CD4-positive, alpha-beta T cell treated with Interleukin-1 beta for 1 hour (primary cell): ENCODE measurements around the gene PNPT1.
"Not testable (repeated sequence)": the region's sequence is repeated elsewhere in the genome, so short reads cannot be mapped to it uniquely, and the experiment has no call there.

Experiments
- DNase-seq, 2 donors: peaks; one replicate each; pipeline ENCODE4 v3.0.0-alpha.2; 2020 to 2022

The PNPT1 gene

DNA sequence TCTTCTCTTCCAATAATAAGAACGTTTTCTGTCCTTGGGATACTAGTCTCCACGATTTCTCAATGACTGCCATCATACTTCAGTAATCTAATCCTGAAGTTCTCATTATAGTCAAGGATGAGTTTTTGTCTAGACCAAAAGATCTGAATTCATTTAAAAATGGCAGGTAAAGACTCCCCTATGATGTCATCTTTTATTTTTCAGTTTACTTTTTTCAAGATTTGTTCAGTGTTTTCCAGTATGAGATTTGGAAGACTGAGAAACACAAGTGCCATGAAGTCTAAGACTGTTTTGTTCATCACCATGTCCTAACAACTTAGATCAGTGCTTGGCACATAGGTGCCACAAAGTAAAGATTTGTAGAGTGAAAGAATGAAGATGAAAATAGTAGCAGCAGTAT, 40.4 kb downstream of the PNPT1 start:
- no peak for DNase-seq

DNA sequence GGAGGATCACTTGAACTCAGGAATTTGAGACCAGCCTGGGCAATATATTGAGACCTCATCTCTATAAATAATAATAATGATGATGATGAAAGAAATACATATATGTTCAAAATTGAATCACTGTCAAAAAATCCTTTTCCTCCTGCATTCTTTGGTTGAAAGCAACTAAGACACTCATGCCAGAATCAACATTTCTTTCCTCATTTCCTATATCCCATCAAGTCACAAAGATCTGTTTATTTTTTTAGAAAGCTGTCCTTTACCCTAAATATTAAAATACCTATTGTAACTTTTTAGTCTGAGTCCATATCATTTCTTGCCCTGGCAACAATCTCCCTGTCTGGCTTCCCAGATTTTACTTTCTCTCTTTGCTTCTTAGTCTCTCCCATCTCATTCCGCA, 44.4 kb downstream of the PNPT1 start:
- no peak for DNase-seq

DNA sequence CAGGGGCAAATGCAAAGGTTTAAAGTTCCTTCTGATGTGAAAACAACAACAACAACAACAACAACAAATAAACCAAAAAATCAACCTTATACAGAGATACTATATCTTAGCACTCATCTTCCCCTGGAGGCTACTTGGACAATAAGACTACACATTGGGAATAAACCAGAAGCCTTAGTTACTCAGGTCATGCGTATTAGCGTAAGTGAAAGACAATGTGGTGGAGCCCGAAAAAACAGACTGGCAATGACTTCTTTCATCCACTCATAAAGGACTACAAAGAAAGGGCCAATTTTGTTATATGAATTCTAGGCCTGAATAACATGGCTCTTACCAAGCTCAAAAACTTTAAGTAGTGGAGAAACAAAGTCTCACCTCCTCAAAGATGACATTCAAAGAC, 56.8 kb downstream of the PNPT1 start:
- no peak for DNase-seq

DNA sequence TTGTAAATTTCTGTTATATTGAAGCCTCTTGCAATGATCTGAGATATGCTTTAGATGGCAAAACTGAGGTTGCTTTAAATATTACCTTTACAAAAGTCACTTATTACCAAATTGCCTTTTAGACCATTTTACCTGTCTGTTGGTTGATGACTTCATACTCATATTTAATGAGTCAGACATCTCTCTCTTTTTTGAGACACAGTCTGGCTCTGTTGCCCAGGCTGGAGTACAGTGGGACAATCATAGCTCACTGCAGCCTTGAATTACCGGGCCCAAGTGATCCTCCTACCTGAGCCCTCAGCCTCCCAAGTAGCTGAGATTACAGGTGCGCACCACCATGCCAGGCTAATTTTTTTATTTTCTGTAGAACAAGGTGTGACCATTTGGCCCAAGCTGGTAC, 64.7 kb downstream of the PNPT1 start:
- no peak for DNase-seq

DNA sequence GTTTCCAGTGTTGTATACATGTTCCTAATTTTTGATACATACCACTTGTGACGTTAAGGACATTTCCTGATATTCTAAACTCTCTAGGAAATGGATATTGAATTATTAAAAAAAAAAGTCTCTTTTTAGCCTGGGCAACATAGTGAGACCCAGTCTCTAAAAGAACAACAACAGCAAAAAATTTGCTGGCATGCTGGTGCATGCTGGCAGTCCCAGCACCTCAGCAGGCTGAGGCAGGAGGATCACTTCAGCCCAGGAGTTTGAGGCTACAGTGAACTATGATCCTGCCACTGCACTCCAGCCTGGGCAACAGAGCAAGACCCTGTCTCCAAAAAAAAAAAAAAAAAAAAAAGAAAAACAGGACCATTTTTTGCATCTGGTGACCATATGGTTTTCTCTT, 65.7 kb downstream of the PNPT1 start:
- DNase-seq, result no peak

DNA sequence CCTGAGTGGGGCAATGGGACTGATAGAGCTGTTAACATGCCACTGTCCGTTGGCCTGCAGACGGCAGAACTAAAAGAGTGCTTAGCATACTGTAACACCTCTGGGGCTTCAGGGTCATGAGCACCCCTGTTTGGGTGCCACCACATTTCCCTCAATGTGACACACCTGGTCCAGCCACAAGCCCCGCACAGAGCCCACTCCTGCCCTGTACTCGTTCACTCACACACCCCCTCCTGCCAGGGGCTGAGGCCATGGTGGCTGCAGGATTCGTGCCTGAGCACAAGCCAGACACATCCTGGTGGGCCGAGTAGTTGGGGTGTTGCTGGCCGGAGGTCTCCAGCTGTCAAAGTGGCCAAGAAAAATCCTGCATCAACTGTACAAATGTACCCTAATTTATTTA, 71.8 kb downstream of the PNPT1 start:
- DNase-seq, result no peak

DNA sequence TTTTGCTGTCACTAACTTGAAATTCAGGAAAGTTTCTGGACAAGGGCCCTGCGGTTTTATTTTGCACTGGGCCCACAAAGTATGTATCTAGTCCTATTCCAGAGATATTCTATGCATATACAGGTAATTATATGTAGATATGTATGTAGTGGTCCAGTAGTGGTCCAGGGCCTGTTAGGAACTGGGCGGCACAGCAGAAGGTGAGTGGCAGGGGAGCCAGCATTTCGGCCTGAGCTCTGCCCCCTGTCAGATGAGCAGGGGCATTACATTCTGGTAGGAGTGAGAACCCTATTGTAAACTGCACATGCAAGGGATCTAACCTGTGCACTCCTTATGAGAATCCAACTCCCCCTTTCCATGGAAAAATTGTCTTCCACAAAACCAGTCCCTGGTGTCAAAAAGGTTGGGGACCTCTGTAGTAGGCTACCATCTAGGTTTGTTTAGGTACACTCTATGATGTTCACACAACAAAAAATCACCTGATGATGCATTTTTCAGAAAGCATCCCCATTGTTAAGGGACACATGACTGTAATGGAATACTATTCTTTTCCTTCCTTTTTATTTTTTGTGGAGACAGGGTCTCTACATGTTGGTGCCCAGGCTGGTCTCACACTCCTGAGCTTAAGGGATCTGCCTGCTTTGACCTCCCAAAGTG, 73.4 kb downstream of the PNPT1 start:
- peak in 1 of 2 donors; percentile 30 for DNase-seq

DNA sequence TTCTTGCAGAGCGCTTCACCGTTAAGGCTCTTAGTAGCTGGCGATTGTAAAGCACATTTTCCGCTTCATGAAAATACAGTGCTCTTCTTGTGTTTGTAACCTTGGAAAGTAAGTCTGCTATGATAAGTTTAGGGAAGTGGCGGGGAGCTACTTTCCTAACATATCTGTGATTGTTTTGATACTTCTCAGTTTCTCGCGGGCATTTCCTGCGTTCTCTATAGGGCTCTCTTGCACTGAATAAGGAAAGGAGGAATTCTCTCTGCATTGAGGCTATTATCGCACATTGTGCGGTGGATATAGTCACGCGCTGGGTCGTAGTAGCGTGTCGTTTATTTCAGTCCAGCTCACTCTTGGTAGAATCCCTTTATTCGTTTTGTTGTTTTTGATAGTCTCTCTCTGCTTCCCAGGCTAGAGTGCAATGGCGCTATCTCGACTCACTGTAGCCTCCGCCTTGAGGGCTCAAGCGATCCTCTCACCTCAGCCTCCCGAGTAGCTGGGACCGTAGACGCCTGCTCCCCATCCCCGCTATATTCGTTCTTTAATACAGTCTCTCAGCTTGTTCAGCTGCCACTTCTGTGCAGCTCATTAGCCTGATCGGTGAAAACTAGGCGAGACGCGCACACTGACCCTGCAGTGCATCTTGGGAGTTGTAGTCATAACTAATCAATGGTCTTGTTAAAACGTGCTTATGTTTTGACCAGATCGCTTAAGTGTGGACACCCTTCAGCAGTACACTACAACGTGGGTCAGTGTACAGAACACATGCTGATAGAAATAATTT, 75.2 kb downstream of the PNPT1 start:
- DNase-seq, result peak; percentile 61 to 71

DNA sequence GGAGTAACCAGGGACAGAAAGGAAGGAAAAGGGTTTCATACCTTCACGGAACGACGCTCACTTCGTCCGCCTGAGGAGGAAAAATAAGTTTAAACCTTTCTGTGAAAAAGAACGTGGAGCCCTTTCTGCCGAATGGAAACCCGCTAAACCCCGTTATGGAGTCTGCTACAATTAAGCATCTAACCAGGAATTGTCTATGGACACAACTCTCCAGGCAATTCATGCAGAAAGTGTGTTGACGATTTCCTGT, 75.7 kb downstream of the PNPT1 start:
- no peak for DNase-seq

DNA sequence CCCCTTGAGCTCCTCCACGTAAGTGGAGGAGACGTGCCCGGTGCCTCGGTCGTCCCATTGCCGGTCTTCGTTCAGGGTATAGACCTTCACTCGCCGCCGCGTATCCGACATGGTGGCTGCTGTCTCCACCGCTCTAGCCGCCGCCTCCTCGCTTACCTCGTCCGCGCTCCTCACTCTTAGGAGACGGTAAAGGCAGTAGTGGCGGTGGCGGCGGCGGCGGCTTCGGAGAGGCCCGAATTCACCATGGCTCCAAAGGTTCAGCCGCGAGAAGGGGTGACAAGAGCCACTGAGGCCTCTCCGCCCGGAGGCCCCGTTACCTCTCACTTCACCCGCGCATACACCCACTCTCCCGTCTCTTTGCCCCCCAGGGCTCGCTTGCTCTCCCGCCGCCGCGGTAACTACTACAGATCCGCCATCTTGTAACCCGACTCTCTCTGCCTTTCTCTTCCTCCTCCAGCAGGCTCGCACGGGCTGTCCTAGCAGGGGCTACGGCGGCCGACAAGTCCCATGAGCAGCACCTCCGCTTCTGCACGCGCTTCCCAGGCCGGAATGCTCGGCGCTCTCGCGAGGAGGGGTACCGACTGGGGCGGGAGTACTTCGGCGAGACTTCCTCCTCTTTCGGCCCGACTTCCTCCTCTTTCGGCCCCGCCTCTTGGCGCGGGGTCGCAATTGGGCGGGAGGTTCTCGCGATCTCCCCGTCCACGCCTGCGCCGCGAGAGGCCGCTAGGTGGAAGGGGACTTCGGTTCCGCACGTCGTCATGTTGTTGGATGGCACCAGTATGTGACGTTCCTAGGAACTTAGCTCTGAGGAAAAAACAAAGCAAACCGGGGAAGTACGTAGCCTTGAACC, 76.2 kb downstream of the PNPT1 start, which contains the start of gene PPP4R3B:
PPP4R3B (minus strand) TSS at position 448 of the 850 bp plus-strand sequence; CDS start at position 111, 337 bp downstream.
- peak; percentile 99 to 100 for DNase-seq

DNA sequence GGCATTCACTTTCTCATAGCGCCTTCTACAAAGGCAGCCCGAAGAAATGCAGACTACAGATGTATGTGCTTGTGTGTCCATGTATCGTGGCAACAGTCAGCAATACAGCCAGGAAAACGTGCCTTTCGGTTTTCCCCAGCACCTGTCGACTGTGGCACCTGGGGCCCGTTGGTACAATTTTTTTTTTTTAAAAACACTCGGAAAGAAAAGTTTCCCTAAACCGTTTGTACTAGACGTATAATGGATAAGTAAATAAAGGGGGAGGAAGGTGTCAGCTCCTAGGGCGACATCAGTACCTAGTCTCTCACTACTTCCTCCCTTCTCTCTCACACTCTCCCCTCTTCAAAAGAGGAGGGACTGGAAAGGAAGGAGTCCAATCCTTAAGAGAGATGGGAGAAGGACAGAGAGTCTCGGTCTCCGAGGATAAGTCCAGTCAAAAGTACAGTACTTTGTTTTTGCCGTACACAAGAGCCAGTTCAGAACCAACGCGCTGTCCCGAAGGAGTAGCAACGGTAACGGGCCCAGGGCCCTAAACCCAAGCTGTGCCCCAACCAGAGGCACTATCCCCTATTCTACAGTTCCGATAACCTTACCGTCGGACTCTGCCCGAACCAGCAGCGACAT, 77.0 kb downstream of the PNPT1 start:
- DNase-seq, result peak; percentile 65 to 77

DNA sequence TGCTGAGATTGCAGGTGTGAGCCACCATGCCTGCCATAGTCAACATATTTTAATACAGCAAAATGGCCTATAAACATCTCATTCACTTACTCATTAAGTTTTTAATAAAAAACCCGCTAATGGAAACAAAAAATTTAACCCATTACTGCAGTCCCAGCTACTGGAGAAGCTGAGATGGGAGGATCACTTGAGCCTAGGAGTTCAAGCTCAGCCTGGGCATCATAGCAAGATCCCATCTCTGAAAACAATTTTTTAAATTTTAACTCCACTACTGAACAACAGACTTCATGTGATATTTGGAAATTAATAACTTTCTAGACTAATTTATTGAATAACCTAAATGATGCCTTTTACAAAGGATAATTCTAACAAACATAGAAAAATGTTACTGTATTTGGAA, 81.6 kb downstream of the PNPT1 start:
- DNase-seq, result no peak

DNA sequence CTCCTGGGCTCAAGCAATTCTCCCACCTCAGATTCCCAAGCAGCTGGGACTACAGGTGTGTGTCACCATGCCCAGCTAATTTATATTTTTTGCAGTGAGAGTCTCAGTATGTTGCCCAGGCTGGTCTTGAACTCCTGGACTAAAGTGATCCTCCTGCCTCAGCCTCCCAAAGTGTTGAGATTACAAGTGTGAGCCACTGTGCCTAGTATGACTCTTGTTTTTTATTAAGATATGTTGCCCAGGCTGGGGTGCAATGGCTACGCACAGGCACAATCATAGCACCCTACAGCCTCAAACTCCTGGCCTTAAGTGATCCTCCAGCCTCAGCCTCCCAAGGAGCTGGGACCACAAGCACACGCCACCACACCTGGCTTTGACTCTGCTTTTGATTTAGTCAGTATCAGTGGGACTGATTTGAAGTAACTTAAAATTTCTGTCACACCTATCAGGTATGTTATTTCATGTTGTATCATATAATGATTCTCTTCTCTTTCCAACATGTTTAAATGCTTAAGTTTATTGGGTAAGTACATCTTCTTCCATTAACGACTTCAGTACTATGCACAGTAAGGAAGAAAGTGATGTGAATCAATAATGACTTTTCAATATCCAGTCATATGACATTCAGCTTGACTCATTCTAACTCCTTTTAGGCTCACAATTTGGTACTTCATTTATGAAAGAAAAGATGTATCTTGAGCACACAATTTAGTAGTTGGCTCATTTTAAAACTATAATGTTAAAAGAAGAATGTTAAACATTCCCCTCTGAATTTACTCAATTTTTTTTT, 82.5 kb downstream of the PNPT1 start:
- no peak for DNase-seq

DNA sequence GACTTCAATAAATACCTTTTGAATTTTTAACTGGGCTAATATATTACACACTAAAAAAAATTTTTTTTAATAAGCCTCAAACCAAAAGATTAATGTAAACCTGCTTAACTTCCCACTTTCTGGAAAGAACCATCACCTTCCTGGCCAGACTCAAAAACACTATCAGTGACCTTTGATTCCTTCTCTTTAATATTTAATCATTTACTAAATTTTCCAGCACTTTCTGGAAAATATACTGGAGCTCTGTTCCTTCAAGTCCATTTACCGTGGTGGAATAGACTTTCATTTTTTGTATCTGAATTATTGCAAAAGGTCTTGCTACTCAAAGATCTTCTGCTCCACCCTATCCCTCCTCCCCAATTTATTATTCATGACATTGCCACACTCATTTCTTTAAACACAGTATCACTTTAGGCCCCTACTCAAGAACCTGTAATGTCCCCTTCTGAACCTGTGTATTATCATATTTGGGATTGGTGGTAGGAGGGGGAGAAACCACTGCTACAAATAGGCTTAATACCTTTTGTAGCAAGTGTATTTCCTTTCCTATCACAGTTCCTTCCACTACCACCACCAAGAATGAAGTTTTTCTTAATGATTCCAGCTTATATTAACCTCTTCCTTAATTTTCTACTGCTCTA, 83.6 kb downstream of the PNPT1 start:
- DNase-seq, result no peak

DNA sequence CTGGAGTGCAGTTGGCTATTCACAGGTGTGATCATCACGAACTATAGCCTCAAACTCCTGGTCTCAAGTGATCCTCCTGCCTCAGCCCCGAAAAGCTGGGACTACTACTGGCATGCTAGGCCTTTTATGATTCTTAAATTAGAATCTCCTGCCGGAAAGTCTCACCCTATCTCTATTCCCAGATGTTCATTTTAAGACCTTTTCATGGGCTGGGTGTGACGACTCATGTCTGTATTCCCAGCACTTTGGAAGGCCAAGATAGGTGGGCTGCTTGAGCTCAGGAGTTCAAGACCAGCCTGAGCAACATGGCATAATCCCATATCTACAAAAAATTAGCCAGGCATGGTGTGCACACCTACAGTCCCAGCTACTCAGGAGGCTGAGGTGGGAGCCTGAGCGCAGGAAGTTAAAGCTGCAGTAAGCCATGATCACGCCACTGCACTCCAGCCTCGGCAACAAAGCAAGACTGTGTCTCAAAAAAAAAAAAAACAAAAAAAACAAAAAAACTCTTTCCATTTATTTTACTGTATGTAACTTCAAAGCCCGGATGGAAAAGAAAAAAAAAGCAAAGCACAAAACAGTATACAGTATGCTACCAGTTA, 84.3 kb downstream of the PNPT1 start:
- no peak for DNase-seq

DNA sequence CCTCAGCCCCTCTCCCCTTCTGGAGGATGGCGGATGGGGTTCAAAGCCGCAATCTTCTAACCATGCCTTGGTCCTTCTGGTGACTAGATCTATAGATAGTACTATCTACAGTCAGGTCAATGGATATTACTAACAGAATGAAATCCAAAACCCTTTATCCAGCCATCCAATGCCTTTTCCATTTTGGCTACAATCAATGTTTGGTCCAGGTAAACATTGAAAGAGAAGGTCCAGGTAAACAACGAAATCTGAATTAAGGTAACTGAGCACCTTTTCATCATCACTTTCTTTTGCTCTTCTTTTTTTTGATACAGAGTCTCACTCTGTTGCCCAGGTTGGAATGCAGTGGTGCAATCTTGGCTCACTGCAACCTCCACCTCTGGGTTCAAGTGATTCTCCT, 85.9 kb downstream of the PNPT1 start:
- no peak for DNase-seq

DNA sequence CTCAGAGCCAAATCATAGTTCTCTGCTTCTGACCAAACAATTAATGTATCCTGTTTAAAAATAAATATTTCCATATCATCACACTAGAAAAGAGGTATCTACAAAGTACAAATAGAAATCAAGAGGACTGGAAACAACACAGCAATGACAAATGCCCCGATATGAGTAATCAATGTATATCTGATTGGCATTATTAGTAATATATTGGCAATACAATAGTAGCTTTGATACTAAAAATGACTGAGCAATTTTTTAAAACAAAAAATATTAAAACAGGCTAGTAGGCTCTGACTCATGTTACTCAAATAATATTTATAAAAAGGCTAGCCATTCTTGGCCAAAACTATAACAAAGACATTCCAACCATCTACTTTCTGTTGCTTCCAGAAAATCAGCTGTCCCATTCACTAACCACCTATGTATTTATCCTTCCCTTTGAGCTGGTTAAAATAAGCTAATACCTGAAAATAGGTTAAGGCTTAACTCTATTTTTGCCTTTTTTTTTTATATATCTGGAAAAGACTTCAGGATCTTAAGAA, 89.5 kb downstream of the PNPT1 start:
- no peak for DNase-seq

DNA sequence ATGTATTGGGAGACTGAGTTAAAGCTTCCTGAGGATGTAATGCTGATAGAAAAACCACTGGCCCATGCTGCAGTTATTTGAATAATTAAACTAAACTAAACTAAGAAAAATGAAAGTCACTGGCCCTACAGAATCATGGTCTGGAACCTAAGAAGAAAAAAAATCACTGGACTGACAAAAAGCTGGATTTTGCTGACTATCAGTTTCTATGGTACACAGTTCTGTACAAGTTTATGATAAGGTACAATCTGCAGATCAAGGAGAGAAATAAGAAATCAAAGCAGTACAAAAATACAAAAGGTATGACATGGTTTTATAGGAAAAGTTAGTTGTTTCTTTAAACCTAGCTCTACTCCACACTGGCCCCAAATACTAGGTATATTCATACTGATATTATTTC, 91.8 kb downstream of the PNPT1 start:
- no peak for DNase-seq

DNA sequence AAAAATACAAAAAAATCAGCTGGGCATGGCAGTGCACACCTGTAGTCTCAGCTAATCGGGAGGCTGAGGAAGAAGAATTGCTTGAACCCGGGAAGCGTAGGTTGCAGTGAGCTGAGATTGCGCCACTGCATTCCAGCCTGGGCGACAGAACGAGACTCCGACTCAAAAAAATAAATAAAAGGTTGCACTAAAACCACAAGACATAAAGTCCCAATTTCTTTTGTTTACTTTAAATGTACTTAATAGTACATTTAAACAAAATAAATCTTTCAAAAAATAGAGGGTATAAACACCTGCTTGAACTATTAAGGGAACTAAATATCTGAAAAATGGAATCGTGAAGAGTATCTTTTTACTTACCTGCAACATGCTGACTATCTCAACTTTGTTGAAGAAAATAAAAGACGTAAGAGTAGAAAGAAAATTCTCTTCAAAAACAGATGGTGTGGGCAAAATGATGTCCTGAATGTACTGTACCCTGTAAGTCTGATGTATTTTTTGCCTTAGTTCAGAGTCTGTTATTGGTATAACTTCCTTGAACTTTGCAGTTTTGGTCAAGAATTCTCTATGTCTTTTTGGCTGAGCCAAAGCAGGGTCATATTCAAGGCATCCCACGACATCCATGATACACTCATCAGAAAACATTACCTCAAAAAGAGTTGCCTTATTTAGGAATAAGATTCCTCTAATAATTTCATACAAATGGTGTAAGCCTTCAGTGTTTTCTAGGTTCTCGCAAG, 95.4 kb downstream of the PNPT1 start:
- no peak for DNase-seq

DNA sequence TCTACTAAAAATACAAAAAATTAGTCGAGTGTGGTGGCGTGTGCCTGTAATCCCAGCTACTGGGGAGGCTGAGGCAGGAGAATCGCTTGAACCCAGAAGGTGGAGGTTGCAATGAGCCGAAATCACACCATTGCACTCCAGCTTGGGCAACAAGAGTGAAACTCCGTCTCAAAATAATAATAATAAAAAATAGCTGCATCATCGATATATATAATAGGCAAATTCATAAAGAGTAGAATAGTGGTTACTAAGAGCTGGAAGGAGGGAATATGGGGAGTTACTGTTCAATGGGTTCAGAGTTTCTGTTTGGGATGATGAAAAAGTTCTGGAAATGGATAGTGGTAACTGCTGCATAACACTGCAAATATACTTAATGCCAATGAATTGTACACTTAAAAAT, 96.8 kb downstream of the PNPT1 start:
- DNase-seq, result not testable (repeated sequence)

DNA sequence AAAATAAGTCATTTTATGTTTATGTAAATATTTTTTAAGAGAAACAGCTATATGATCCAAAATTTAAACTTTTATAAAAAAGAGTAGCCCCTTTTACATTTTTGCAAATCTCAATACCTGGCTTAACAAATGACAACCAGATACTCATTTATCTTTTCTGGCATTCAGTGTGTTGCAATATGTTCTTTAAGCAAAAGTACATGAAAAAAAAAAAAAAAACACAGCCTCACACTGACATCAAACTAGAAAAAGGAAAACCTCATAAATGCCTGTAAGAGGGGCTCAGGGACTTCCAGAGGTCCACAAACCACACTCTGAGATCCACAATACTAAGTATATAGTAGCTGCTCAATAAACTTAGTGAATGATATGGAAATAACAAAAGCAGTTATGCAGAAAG, 98.1 kb downstream of the PNPT1 start:
- DNase-seq, result no peak
